Nephron progenitor cell (in vitro differentiated cells): ENCODE measurements around the gene SARDH.
A peak's percentile ranks its signal among the peaks of the same experiment; 100 is the strongest.
"Not testable (repeated sequence)": the region's sequence is repeated elsewhere in the genome, so short reads cannot be mapped to it uniquely, and the experiment has no call there.

Source experiments
- DNase-seq: peaks from one replicate; pipeline ENCODE4 v3.0.0; 2021
- H3K27ac Mint-ChIP-seq: 2 replicates; pipeline ENCODE4 v1.8.0; 2021; ENCODE audit warnings: mild to moderate bottlenecking, moderate library complexity, mixed read lengths
- H3K27me3 Mint-ChIP-seq: 2 replicates; pipeline ENCODE4 v1.8.0; 2021; ENCODE audit warnings: mild to moderate bottlenecking, low read depth, mixed read lengths; ENCODE audit not compliant: poor library complexity
- H3K36me3 Mint-ChIP-seq: 2 replicates; pipeline ENCODE4 v1.8.0; 2021; ENCODE audit warnings: low read depth, mixed read lengths
- H3K4me1 Mint-ChIP-seq: 2 replicates; pipeline ENCODE4 v1.8.0; 2021; ENCODE audit warnings: mixed read lengths
- H3K4me3 Mint-ChIP-seq: 2 replicates; pipeline ENCODE4 v1.8.0; 2021; ENCODE audit warnings: mild to moderate bottlenecking, moderate library complexity, mixed read lengths
- H3K9me3 Mint-ChIP-seq: 2 replicates; pipeline ENCODE4 v1.8.0; 2021; ENCODE audit warnings: mild to moderate bottlenecking, moderate library complexity, mixed read lengths
- TF ChIP-seq, protein P1 (sequence below): fragments of 200-600 bp; sonication (generic); IDR thresholded peaks from 2 replicates; pipeline ENCODE4 v1.5.0; 2021; ENCODE audit warnings: antibody characterized with exemption

Gene SARDH

DNA sequence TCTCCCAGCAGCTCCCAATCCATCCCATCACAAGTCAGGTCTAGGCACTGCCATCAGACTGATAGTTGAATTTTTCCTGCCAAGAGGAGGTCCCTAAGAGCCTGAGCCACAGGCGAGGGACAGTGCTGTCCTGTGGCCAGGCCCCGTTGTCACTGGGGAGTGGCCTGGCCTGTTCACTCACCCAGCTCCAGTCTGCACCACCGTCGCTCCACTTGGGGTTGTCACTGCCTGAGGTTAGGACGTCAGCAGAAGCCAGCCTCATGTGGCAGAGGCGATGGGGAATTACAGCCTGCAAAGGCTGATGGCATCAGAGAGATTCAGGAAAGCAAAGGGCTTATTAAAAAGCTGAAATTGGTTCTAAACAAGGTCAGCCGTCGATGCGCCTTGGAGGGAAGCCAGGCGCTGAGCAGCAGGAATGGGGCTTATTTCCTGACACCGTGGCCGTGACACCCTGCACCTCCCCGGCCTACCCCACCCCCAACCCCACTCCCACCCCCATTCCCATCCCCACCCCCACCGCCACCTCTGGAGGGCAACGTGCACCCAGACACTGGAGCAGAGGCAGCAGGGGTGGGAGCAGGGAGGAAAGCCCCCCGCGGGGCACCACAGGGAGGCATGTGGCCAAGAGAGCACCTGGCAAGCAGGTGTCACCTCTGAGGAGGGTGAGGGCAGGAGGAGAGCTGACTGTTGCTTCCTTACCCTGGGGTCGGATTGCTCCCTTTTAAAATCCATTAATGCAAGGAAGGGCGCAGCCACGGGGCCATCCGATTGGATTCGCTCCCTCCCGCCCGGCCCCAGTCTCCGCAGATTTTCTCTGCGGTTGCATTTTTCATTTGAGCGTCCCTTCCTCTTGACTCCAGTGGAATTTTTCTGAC, 105.1 kb downstream of the SARDH start:
- no peak for DNase-seq
- Mint-ChIP-seq H3K27me3 (peaks cover 19% of the 10 kb centered on the region), H3K27ac (peak overlapping the region; percentile 75), H3K4me3 (peak overlapping the region; percentile 72), H3K36me3 (no peaks in the 10 kb centered on the region), H3K9me3 (no peaks in the 10 kb centered on the region), H3K4me1 (peaks cover 54% of the 10 kb centered on the region)
- TF ChIP-seq, protein P1, sequence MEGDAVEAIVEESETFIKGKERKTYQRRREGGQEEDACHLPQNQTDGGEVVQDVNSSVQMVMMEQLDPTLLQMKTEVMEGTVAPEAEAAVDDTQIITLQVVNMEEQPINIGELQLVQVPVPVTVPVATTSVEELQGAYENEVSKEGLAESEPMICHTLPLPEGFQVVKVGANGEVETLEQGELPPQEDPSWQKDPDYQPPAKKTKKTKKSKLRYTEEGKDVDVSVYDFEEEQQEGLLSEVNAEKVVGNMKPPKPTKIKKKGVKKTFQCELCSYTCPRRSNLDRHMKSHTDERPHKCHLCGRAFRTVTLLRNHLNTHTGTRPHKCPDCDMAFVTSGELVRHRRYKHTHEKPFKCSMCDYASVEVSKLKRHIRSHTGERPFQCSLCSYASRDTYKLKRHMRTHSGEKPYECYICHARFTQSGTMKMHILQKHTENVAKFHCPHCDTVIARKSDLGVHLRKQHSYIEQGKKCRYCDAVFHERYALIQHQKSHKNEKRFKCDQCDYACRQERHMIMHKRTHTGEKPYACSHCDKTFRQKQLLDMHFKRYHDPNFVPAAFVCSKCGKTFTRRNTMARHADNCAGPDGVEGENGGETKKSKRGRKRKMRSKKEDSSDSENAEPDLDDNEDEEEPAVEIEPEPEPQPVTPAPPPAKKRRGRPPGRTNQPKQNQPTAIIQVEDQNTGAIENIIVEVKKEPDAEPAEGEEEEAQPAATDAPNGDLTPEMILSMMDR: no peak

GRCh38 chr9:133631111-133631510, 107.0 kb downstream of the SARDH start:
- no peak overlapping the region for H3K27ac Mint-ChIP-seq
- no peak for DNase-seq
- TF ChIP-seq, protein P1: no peak
- H3K4me1 Mint-ChIP-seq: peaks cover 41% of the 10 kb centered on the region
- peaks cover 26% of the 10 kb centered on the region for H3K27me3 Mint-ChIP-seq
- H3K9me3 Mint-ChIP-seq: peaks cover 14% of the 10 kb centered on the region
- no peaks in the 10 kb centered on the region for H3K36me3 Mint-ChIP-seq
- H3K4me3 Mint-ChIP-seq: no peak overlapping the region

GRCh38 chr9:133629221-133630110, 108.7 kb downstream of the SARDH start:
- DNase-seq: no peak
- H3K27me3 Mint-ChIP-seq: peaks cover 29% of the 10 kb centered on the region
- no peak overlapping the region for H3K27ac Mint-ChIP-seq
- H3K9me3 Mint-ChIP-seq: peaks cover 29% of the 10 kb centered on the region
- H3K4me1 Mint-ChIP-seq: peaks cover 27% of the 10 kb centered on the region
- no peaks in the 10 kb centered on the region for H3K36me3 Mint-ChIP-seq
- H3K4me3 Mint-ChIP-seq: no peak overlapping the region
- TF ChIP-seq, protein P1: no peak

DNA sequence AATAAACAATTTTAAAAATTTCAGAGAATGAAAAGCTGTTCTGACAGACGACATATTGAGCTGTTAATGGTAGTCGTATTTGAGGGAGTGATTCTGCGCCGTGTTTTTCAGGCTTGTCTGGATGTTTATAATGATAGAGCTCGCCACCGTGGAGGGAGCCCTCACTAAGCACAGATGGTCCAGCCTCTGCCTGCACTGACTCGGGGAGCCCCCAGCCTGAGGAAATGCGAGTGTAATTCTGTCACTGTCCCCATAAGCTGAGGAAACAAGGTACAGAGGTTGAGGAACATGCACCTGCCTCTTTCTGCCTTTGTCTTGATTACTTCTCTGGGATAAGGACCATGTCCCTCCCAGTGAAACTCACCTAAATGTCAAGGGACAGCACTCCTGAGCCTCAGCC, 109.4 kb downstream of the SARDH start:
- Mint-ChIP-seq H3K4me1 (peaks cover 20% of the 10 kb centered on the region), H3K27me3 (peaks cover 29% of the 10 kb centered on the region), H3K4me3 (no peak overlapping the region), H3K9me3 (peaks cover 32% of the 10 kb centered on the region), H3K36me3 (no peaks in the 10 kb centered on the region), H3K27ac (no peak overlapping the region)
- TF ChIP-seq, protein P1: no peak
- DNase-seq: no peak

- no peak overlapping the region for H3K4me3 Mint-ChIP-seq
- H3K27ac Mint-ChIP-seq: no peak overlapping the region
- no peaks in the 10 kb centered on the region for H3K36me3 Mint-ChIP-seq
- peaks cover 40% of the 10 kb centered on the region for H3K27me3 Mint-ChIP-seq
- DNase-seq: no peak
- TF ChIP-seq, protein P1: no peak
- peaks cover 32% of the 10 kb centered on the region for H3K9me3 Mint-ChIP-seq
- peaks cover 7% of the 10 kb centered on the region for H3K4me1 Mint-ChIP-seq
Measured at GRCh38 chr9:133627341-133627740, 110.8 kb downstream of the SARDH start.

- Mint-ChIP-seq H3K27me3 (peaks cover 53% of the 10 kb centered on the region), H3K9me3 (peaks cover 32% of the 10 kb centered on the region)
- DNase-seq, H3K36me3 Mint-ChIP-seq, H3K4me1 Mint-ChIP-seq, H3K4me3 Mint-ChIP-seq, H3K27ac Mint-ChIP-seq: not testable (repeated sequence)
Measured at GRCh38 chr9:133626008-133626407, 112.1 kb downstream of the SARDH start.
